Glutamatergic neuron (in vitro differentiated cells): ENCODE data around the gene PGAP3. TPM values are rescaled to one million over a fixed set of nuclear protein-coding genes. Genes with fewer than 3 reads are reported as not detected.

Source experiments
- DNase-seq: peaks from one replicate; pipeline ENCODE4 v3.0.0; 2022
- H3K27ac Mint-ChIP-seq: one replicate; pipeline ENCODE4 v1.8.0; 2020; ENCODE audit warnings: mild to moderate bottlenecking, mixed read lengths, inconsistent platforms; ENCODE audit not compliant: unreplicated experiment
- H3K27me3 Mint-ChIP-seq: one replicate; pipeline ENCODE4 v1.8.0; 2020; ENCODE audit warnings: mild to moderate bottlenecking, moderate library complexity, mixed read lengths, inconsistent platforms; ENCODE audit not compliant: unreplicated experiment
- H3K36me3 Mint-ChIP-seq: one replicate; pipeline ENCODE4 v1.8.0; 2020; ENCODE audit warnings: mild to moderate bottlenecking, mixed read lengths, inconsistent platforms; ENCODE audit not compliant: unreplicated experiment
- H3K4me1 Mint-ChIP-seq: one replicate; pipeline ENCODE4 v1.8.0; 2020; ENCODE audit warnings: mild to moderate bottlenecking, low read depth, mixed read lengths, inconsistent platforms; ENCODE audit not compliant: unreplicated experiment
- H3K4me3 Mint-ChIP-seq: one replicate; pipeline ENCODE4 v1.8.0; 2020; ENCODE audit warnings: mild to moderate bottlenecking, mixed read lengths, inconsistent platforms; ENCODE audit not compliant: unreplicated experiment
- H3K9me3 Mint-ChIP-seq: one replicate; pipeline ENCODE4 v1.8.0; 2020; ENCODE audit warnings: mild to moderate bottlenecking, moderate library complexity, mixed read lengths, inconsistent platforms; ENCODE audit not compliant: unreplicated experiment
- total RNA-seq: library from RNA; stranded (reverse); fragmentation: NEBNext Ultra II Directional; extraction: Animal tissue kit (Norgen Biotek cat#: 25700); gene quantifications from one replicate; pipeline ENCODE4 v1.2.1, GENCODE V29; 2021; ENCODE audit not compliant: unreplicated experiment
- TF ChIP-seq, protein P1 (sequence below): fragments of 200-600 bp; sonication (generic); IDR thresholded peaks from one replicate; pipeline ENCODE4 v1.5.0; 2021; ENCODE audit not compliant: partially characterized antibody, unreplicated experiment

The PGAP3 gene
- total RNA-seq, 1 donor from 2014 or later: 10.7 TPM

DNA sequence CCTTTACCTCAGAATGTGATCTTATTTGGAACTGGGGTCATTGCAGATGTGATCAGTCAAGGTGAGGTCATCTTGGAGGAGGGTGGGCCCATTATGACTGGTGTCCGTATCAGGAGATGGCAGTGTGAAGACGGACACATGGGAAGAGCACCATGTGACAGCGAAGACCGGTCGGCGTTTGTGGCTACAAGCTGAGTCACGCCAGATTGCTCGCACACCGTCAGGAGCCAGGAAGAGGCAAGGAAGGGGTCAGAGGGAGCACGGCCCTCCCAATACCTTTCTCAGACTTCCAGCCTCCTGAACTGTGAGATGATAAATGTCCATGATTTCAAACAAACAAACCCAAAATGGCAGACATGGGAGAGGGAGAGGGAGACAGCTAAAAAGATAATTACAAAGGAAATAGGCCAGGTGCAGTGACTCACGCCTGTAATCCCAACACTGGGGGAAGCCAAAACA is 37.7 kb downstream of the PGAP3 start:
- no peak for DNase-seq
- TF ChIP-seq, protein P1, sequence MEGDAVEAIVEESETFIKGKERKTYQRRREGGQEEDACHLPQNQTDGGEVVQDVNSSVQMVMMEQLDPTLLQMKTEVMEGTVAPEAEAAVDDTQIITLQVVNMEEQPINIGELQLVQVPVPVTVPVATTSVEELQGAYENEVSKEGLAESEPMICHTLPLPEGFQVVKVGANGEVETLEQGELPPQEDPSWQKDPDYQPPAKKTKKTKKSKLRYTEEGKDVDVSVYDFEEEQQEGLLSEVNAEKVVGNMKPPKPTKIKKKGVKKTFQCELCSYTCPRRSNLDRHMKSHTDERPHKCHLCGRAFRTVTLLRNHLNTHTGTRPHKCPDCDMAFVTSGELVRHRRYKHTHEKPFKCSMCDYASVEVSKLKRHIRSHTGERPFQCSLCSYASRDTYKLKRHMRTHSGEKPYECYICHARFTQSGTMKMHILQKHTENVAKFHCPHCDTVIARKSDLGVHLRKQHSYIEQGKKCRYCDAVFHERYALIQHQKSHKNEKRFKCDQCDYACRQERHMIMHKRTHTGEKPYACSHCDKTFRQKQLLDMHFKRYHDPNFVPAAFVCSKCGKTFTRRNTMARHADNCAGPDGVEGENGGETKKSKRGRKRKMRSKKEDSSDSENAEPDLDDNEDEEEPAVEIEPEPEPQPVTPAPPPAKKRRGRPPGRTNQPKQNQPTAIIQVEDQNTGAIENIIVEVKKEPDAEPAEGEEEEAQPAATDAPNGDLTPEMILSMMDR: no peak
- H3K36me3 Mint-ChIP-seq: no peaks in the 10 kb centered on the region
- H3K27me3 Mint-ChIP-seq: peaks cover 7% of the 10 kb centered on the region
- no peak overlapping the region for H3K27ac Mint-ChIP-seq
- no peak overlapping the region for H3K4me3 Mint-ChIP-seq
- H3K9me3 Mint-ChIP-seq: peaks cover 3% of the 10 kb centered on the region
- H3K4me1 Mint-ChIP-seq: peaks cover 2% of the 10 kb centered on the region

GRCh38 chr17:39648616-39649366 is 39.1 kb downstream of the PGAP3 start:
- DNase-seq: no peak
- no peak overlapping the region for H3K27ac Mint-ChIP-seq
- no peak overlapping the region for H3K4me3 Mint-ChIP-seq
- TF ChIP-seq, protein P1: no peak
- H3K4me1 Mint-ChIP-seq: peaks cover 2% of the 10 kb centered on the region
- peaks cover 5% of the 10 kb centered on the region for H3K27me3 Mint-ChIP-seq
- H3K9me3 Mint-ChIP-seq: peaks cover 3% of the 10 kb centered on the region
- H3K36me3 Mint-ChIP-seq: no peaks in the 10 kb centered on the region

GRCh38 chr17:39647256-39647655 is 40.6 kb downstream of the PGAP3 start:
- Mint-ChIP-seq H3K27me3 (peaks cover 7% of the 10 kb centered on the region), H3K4me3 (no peak overlapping the region), H3K4me1 (peaks cover 2% of the 10 kb centered on the region), H3K36me3 (no peaks in the 10 kb centered on the region), H3K9me3 (peaks cover 5% of the 10 kb centered on the region), H3K27ac (no peak overlapping the region)
- no peak for DNase-seq
- TF ChIP-seq, protein P1: no peak

GRCh38 chr17:39643271-39643670 is 44.6 kb downstream of the PGAP3 start:
- Mint-ChIP-seq H3K27ac (no peak overlapping the region), H3K4me3 (no peak overlapping the region), H3K9me3 (peaks cover 2% of the 10 kb centered on the region), H3K27me3 (peaks cover 4% of the 10 kb centered on the region), H3K4me1 (peaks cover 1% of the 10 kb centered on the region), H3K36me3 (no peaks in the 10 kb centered on the region)
- TF ChIP-seq, protein P1: no peak
- DNase-seq: no peak
